DMS 273 treated with DMSO at 0.1 percent for 48 hours (cell line): ENCODE results near the gene ZDHHC11.
A peak's percentile ranks its signal among the peaks of the same experiment; 100 is the strongest.

Experiments used
- DNase-seq: peaks from one replicate; lab custom pipeline; 2025; lab: John Stamatoyannopoulos, UW

The ZDHHC11 gene

GRCh38 chr5:850511-851006, at the start of gene ZDHHC11:
Gene ZDHHC11, minus strand, starts transcription at chr5:850986. Its CDS starts 384 bp downstream, at chr5:850602.
- no peak for DNase-seq

DNA sequence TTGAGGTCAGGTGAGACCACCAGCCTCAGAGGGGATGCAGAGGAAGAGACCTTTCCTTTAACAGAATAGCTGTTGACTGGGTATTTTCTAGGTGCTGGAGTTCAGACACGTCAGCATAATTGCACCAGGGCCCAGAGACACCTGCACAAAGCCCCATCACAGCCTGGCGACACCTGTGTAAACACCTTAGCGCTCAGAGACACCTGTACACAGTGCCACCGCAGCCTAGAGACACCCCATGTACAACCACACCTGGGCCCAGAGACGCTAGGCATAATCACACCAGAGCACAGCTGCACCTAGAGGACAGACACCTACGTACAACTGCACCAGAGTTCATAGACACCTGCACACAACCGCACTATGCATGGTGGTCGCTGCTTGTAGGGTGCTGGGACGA, 42.9 kb upstream of the ZDHHC11 start:
- DNase-seq: no peak

DNA sequence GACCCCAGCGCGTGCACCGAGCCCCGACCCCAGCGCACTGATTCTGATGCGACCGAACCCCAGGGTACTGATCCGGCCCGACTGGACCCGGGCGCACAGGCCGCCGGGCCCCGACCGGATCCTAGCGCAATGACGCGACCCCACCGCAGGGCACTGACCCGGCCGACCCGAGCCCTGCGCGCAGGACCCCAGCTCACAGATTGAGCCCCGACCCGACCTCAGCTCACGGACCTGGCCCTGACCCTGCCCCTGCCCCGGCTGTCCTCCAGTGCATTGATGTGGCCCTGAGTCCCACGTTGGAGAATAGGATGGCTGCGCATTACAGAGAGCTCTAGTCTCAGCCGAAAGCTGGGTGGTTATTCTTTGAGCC, 42.3 kb upstream of the ZDHHC11 start:
- DNase-seq: no peak

DNA sequence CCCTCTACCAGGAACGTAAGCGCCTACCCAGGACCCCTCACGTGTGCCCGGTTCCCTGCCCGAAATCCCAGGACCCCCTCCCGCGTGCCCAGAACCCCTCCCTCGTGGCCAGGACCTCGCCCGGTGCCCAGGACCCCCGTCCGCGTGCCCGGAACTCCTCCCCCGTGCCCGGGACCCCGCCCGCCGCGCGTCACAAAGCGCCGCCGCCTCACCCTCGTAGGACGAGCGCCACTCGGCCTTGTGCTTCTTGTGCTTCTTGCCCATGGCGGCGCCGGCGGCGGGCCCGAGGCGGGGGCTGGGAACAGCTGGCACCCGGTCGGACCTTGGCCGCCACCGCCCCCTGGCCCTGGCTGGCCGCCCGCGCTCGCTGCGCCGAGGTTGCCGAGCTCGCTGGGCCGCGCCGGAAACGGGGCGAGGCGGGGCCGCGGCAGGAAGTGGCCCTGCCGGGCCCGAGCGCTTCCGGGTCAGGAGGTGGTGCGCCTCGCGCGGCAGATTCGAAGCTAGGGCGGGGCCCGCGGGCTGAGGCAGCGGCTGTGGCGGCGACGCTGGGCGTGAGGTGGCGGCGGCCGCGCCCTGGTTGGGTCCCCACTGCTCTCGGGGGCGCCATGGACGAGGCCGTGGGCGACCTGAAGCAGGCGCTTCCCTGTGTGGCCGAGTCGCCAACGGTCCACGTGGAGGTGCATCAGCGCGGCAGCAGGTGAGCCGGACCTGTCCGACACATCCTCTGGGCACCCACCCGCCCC, 41.8 kb upstream of the ZDHHC11 start, which contains the start of the genes BRD9 and TRIP13:
TSS of gene BRD9 (minus strand) at position 408 of the 743 bp plus-strand sequence. CDS start at position 264, 144 bp downstream.
TSS of gene TRIP13 (plus strand) at position 491 of the 743 bp plus-strand sequence. CDS start at position 606, 115 bp downstream.
- DNase-seq: peak; percentile 37

GRCh38 chr5:891837-892393, 41.1 kb upstream of the ZDHHC11 start:
- DNase-seq: no peak

GRCh38 chr5:891117-891836, 40.5 kb upstream of the ZDHHC11 start:
- no peak for DNase-seq

GRCh38 chr5:889075-889710, 38.4 kb upstream of the ZDHHC11 start:
- DNase-seq: no peak

DNA sequence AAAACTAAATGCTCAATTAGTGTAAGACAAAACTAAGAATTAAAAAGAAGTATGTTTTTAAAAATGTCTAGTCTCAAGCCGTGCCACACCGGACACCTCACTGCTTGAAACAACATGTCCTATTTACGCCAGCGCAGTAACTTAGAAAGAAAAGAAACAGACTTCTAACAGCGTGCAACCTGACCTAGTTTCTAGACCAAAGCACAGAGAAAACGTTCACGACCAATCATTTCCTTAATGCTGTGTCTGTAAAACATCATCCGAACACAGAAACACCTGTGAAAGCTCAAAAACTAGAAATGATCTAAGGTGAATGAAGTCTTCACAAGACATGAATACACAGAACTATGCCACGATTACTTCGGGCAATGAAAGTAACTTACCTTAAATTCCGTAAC, 37.9 kb upstream of the ZDHHC11 start:
- no peak for DNase-seq

DNA sequence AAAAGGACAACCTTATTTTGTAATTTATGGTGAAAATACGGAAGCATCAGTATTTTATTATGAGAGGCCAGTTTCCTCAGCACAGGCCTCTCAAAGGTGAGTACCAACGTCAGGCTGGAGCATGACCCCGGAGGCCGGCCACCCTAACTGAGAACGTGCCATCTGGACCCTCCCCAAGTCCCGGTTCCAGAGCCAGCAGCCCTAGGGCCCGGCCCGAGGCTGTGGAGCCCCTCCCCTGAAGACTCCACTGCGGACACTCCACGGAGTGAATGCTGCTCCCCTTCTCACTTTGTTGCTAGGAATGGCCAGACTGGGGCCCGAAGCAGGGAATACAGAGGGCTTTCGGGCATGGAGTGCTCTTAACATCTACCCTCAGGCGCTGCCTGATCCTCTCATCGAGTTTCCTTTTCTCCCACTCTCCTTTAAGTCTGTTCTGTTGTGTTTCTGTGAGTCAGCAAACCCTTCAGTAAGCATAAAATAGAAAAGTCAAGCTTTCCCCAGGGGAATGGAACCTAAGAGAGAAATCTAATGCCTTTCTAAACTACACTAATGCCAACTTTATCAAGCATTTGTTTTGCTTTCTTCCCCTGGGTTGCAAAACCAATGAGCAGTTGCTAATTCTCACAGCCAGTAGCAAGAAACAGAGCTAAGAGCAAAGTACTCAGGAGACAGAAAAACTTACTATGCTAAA, 37.3 kb upstream of the ZDHHC11 start:
- no peak for DNase-seq

- DNase-seq: no peak
Observed at GRCh38 chr5:886716-887325, 36.0 kb upstream of the ZDHHC11 start.

GRCh38 chr5:886036-886435, 35.2 kb upstream of the ZDHHC11 start:
- no peak for DNase-seq

- no peak for DNase-seq
Observed at GRCh38 chr5:885529-885928, 34.7 kb upstream of the ZDHHC11 start.

DNA sequence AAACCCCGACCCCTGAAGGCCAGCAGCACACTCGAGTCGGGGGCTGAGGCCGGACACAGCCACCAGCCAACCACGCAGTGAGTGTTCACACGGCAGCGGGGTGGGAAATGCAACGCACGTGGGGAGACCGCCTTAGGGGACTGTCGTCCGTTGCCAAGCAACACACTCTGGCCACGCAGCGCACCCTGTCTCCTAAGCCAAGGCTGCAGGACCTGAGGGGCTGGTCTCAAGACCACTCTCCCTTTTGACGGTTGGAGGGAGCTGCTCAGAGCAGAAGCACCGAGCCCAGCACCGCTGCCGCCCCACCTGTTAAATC, 34.3 kb upstream of the ZDHHC11 start:
- DNase-seq: no peak

DNA sequence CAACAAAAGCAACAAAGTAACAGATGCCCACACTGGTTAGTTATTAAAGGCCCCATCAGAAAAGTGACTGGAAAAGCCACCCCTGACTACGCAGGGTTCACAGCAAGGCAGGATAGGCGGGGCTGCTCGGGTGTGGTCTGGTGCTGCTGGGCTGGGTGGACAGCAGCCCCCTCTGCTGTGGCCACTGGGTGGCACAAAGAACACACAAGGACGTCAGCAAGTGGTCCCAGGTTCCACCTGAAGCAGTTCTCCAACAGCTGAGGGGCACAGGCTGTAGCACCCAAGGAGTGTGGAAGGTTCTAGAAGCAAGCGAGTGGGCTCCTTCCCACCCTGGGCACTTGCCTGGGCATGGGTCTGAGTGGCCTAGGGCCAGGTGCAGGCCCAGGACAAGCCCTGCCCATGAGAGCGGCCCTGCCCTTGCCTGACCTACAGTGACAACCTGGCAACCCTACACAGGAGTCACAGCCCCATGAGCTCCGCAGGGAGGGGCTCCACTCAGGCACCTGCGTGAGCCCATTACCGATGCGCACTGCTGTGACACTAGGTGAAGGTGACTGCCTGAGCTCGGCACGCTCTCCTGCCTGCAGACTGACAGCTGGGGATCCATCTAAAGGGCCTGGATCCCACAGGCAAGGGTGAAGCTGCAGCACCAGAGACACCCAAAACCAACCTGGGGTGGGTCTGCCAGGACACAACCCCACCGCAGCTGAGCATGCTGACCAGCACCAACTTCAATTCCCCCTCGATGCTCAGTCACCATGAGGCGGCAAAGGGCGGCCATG, 33.8 kb upstream of the ZDHHC11 start:
- no peak for DNase-seq

- no peak for DNase-seq
Observed at GRCh38 chr5:883475-884181, 32.8 kb upstream of the ZDHHC11 start.

GRCh38 chr5:882253-883183, 31.7 kb upstream of the ZDHHC11 start:
- no peak for DNase-seq

GRCh38 chr5:881551-881935, 30.8 kb upstream of the ZDHHC11 start:
- no peak for DNase-seq

- no peak for DNase-seq
Observed at GRCh38 chr5:880816-881550, 30.2 kb upstream of the ZDHHC11 start.
